Brain microvascular endothelial cell (primary cell): ENCODE results near the gene NLK.
"Not testable (repeated sequence)": the region's sequence is repeated elsewhere in the genome, so short reads cannot be mapped to it uniquely, and the experiment has no call there.

Experiments
- DNase-seq: peaks from one replicate; pipeline ENCODE4 v3.0.0-alpha.2; 2020
- H3K27ac ChIP-seq: fragments of 250-450 bp; sonication (Bioruptor Pico); 2 replicates; pipeline ENCODE4 v1.5.1; 2020; ENCODE audit warnings: mild to moderate bottlenecking, moderate library complexity
- H3K27me3 ChIP-seq: fragments of 250-450 bp; sonication (Bioruptor Pico); replicated peaks from 2 replicates; pipeline ENCODE4 v1.5.1; 2020; ENCODE audit warnings: mild to moderate bottlenecking
- H3K36me3 ChIP-seq: fragments of 250-450 bp; sonication (Bioruptor Pico); replicated peaks from 2 replicates; pipeline ENCODE4 v1.5.1; 2020; ENCODE audit warnings: mild to moderate bottlenecking
- H3K4me3 ChIP-seq: 2 replicates; pipeline ENCODE4 v1.5.1; 2011; ENCODE audit warnings: low read depth, mild to moderate bottlenecking, control low read depth, low read length, moderate library complexity
- CTCF ChIP-seq: IDR thresholded peaks from 2 replicates; pipeline ENCODE4 v1.5.1; 2011; ENCODE audit warnings: low read depth, mild to moderate bottlenecking, moderate library complexity, low read length, control low read depth, inconsistent platforms; ENCODE audit errors: missing control alignments
- in situ Hi-C: cut with HindIII; loops from 2 replicates; pipeline ENCODE4 v1.10.0; 2017; ENCODE audit warnings: low sequenced_read_pairs, low pct_ligation_motif_present

The NLK gene

GRCh38 chr17:27996202-27997043, 46.1 kb upstream of the NLK start:
- no peaks in the 10 kb centered on the region for H3K27me3 ChIP-seq
- no peak for TF ChIP-seq CTCF
- H3K27ac ChIP-seq, result no peak overlapping the region
- DNase-seq, result no peak
- H3K4me3 ChIP-seq, result no peak overlapping the region
- in situ Hi-C loops, result no loop called here
- no peaks in the 10 kb centered on the region for H3K36me3 ChIP-seq

DNA sequence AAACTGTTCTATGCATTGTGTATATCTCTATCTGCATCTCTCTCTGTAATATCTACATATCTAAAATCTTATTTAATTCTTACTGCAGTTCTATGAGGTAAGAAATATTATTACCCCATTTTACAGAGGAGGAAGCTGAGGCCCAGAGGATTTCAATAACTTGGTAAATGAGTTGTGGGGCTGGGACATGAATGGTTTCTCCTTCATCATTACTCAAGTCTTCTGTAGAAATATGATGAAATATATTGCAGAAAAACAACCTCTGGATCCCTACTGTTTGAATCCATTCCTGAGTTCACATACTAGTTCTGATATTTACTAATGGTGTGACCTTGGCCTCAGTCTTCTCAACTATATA, 45.5 kb upstream of the NLK start:
- no peak overlapping the region for H3K4me3 ChIP-seq
- TF ChIP-seq CTCF, result no peak
- in situ Hi-C loops, result no loop called here

GRCh38 chr17:27997522-27997921, 45.0 kb upstream of the NLK start:
- DNase-seq, result no peak
- Histone ChIP-seq H3K4me3 (no peak overlapping the region), H3K36me3 (no peaks in the 10 kb centered on the region), H3K27me3 (no peaks in the 10 kb centered on the region), H3K27ac (no peak overlapping the region)
- no peak for TF ChIP-seq CTCF
- in situ Hi-C loops, result no loop called here

More for the DNA sequence above, 45.5 kb upstream of the NLK start:
- Histone ChIP-seq H3K27ac (no peak overlapping the region), H3K27me3 (no peaks in the 10 kb centered on the region), H3K36me3 (no peaks in the 10 kb centered on the region)
- no peak for DNase-seq

DNA sequence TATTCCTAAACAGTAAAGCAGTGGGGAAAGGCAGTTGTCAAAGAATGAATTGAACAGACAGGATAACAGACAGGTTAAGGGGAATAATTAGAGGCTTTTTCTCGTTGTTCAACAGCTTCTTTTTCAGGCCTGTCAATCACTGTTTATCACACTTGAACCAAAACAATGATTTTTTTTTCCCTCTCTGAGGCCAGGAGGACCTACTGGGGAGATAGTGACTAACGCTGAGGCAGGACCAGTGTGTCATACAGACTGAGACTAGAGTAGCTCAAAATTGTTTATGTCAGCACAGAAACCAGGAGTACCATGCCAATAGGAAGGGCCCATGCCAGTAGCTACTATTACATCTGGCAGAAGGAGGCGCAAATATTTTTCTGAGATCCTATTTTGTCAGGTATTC, 41.3 kb upstream of the NLK start:
- no peak overlapping the region for H3K27ac ChIP-seq
- in situ Hi-C loops, result no loop called here

DNA sequence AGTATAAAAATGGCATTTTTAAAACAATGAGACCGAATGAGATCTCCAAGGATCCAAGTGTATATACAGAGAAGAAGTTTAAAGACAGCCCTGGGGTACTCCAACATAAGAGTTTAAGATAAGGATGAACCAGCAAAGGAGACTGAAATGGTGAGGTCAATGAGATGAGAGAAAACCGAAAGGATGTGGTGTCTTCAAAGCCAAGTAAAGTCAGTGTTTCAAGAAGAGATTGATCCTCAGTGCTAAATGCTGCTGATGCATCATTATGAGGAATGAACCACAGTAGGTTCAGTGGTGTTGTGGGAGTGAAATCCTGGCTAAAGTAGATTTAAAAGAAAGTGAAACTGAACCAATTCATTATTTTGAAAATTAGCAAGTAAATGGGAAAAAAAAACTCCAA, 38.1 kb upstream of the NLK start:
- in situ Hi-C loops, result no loop called here
- TF ChIP-seq CTCF, result no peak

More for the DNA sequence above, 41.3 kb upstream of the NLK start:
- Histone ChIP-seq H3K27me3 (no peaks in the 10 kb centered on the region), H3K36me3 (no peaks in the 10 kb centered on the region), H3K4me3 (no peak overlapping the region)
- no peak for DNase-seq
- TF ChIP-seq CTCF, result no peak

GRCh38 chr17:28007925-28008324, 34.6 kb upstream of the NLK start:
- H3K36me3 ChIP-seq, H3K4me3 ChIP-seq: not testable (repeated sequence)

More for the DNA sequence above, 38.1 kb upstream of the NLK start:
- Histone ChIP-seq H3K27me3 (no peaks in the 10 kb centered on the region), H3K36me3 (no peaks in the 10 kb centered on the region), H3K4me3 (no peak overlapping the region), H3K27ac (no peak overlapping the region)
- no peak for DNase-seq

More at GRCh38 chr17:28007925-28008324, 34.6 kb upstream of the NLK start:
- H3K27me3 ChIP-seq, H3K27ac ChIP-seq, in situ Hi-C loops, DNase-seq: not testable (repeated sequence)
